ENCODE measurements around the gene CAMK1D.

Gene CAMK1D

DNA sequence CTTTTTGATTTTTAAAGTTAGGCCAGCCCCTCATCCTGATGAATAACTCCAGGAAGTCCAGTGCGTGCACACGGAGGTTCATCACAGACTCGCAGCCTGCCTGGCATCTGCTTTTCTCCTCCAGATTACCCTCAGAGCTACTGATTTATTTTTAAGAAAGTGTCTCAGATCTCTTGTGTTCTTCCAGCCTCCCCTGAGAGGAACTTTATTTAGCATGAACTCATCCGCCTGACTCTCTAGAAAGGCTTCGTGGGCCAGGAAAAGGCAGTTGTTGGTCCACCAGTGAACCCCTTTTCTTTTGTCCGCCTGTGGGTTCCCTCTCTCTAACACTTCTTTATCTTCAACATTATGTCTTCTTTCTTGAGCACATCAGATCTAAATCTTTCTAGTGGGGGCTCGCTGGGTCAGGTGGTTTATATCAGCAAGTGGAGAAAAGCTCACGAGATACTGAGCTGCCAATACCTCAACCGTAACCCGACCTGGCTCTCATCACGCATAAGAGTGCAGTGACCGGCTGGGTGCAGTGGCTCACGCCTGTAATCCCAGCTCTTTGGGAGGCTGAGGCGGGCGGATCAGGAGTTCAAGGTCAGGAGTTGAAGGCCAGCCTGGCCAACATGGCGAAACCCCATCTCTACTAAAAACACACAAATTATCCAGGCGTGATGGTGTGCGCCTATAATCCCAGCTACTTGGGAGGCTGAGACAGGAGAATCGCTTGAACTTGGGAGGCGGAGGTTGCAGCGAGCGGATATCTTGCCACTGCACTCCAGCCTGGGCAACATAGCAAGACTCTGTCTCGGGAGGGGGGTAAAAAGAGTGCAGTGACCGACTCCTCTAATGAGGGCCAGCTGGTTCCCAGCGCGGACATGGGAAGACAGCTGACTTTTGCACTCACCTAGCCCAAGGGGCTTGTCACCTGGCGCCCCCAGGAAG, 489.9 kb downstream of the CAMK1D start:
- 80 to 82% methylated on average over 27 of the region's 27 CpGs for WGBS, 2 experiments
- Histone ChIP-seq H3K4me3 (ENCODE audit: insufficient read depth, low read depth, low read length) (no peak overlapping the region), H3K9me3 (ENCODE audit: control insufficient read depth, low read length) (no peaks in the 10 kb centered on the region), H3K27me3 (ENCODE audit: control insufficient read depth, insufficient read depth, low read length, poor library complexity, severe bottlenecking) (no peaks in the 10 kb centered on the region), H3K27ac (ENCODE audit: insufficient read depth, low read depth, low read length, poor library complexity, severe bottlenecking) (no peak overlapping the region), H3K36me3 (ENCODE audit: control insufficient read depth, insufficient read depth, low read length) (no peaks in the 10 kb centered on the region), H3K4me1 (ENCODE audit: control insufficient read depth, insufficient read depth, low read length) (peaks cover 5% of the 10 kb centered on the region)

- 76 to 79% methylated on average over 9 of the region's 9 CpGs for WGBS, 2 experiments
Observed at GRCh38 chr10:12839941-12840611, 490.7 kb downstream of the CAMK1D start.

GRCh38 chr10:12841426-12841825, 492.1 kb downstream of the CAMK1D start:
- WGBS, 2 experiments: 94 to 95% methylated on average over 10 of the region's 10 CpGs
- no peak overlapping the region for H3K27ac ChIP-seq (ENCODE audit: insufficient read depth, low read depth, low read length, poor library complexity, severe bottlenecking)
- H3K9me3 ChIP-seq (ENCODE audit: control insufficient read depth, low read length): no peaks in the 10 kb centered on the region
- no peak overlapping the region for H3K4me3 ChIP-seq (ENCODE audit: insufficient read depth, low read depth, low read length)
- H3K4me1 ChIP-seq (ENCODE audit: control insufficient read depth, insufficient read depth, low read length): peaks cover 5% of the 10 kb centered on the region
- no peaks in the 10 kb centered on the region for H3K27me3 ChIP-seq (ENCODE audit: control insufficient read depth, insufficient read depth, low read length, poor library complexity, severe bottlenecking)
- H3K36me3 ChIP-seq (ENCODE audit: control insufficient read depth, insufficient read depth, low read length): no peaks in the 10 kb centered on the region

More at GRCh38 chr10:12839941-12840611, 490.7 kb downstream of the CAMK1D start:
- Histone ChIP-seq H3K36me3 (ENCODE audit: control insufficient read depth, insufficient read depth, low read length) (no peaks in the 10 kb centered on the region), H3K27ac (ENCODE audit: insufficient read depth, low read depth, low read length, poor library complexity, severe bottlenecking) (no peak overlapping the region), H3K4me3 (ENCODE audit: insufficient read depth, low read depth, low read length) (no peak overlapping the region), H3K4me1 (ENCODE audit: control insufficient read depth, insufficient read depth, low read length) (peaks cover 5% of the 10 kb centered on the region), H3K9me3 (ENCODE audit: control insufficient read depth, low read length) (no peaks in the 10 kb centered on the region), H3K27me3 (ENCODE audit: control insufficient read depth, insufficient read depth, low read length, poor library complexity, severe bottlenecking) (no peaks in the 10 kb centered on the region)

GRCh38 chr10:12841826-12842225, 492.5 kb downstream of the CAMK1D start:
- Histone ChIP-seq H3K27ac (ENCODE audit: insufficient read depth, low read depth, low read length, poor library complexity, severe bottlenecking) (no peak overlapping the region), H3K4me3 (ENCODE audit: insufficient read depth, low read depth, low read length) (no peak overlapping the region), H3K27me3 (ENCODE audit: control insufficient read depth, insufficient read depth, low read length, poor library complexity, severe bottlenecking) (no peaks in the 10 kb centered on the region), H3K9me3 (ENCODE audit: control insufficient read depth, low read length) (no peaks in the 10 kb centered on the region), H3K36me3 (ENCODE audit: control insufficient read depth, insufficient read depth, low read length) (no peaks in the 10 kb centered on the region), H3K4me1 (ENCODE audit: control insufficient read depth, insufficient read depth, low read length) (peaks cover 5% of the 10 kb centered on the region)
- WGBS, 2 experiments: 91 to 94% methylated on average over 12 to 13 of the region's 13 CpGs

GRCh38 chr10:12842310-12842709, 493.0 kb downstream of the CAMK1D start:
- WGBS, 2 experiments: 65 to 69% methylated on average over 6 of the region's 6 CpGs
- Histone ChIP-seq H3K36me3 (ENCODE audit: control insufficient read depth, insufficient read depth, low read length) (no peaks in the 10 kb centered on the region), H3K4me3 (ENCODE audit: insufficient read depth, low read depth, low read length) (no peak overlapping the region), H3K4me1 (ENCODE audit: control insufficient read depth, insufficient read depth, low read length) (peaks cover 5% of the 10 kb centered on the region), H3K27ac (ENCODE audit: insufficient read depth, low read depth, low read length, poor library complexity, severe bottlenecking) (no peak overlapping the region), H3K27me3 (ENCODE audit: control insufficient read depth, insufficient read depth, low read length, poor library complexity, severe bottlenecking) (no peaks in the 10 kb centered on the region), H3K9me3 (ENCODE audit: control insufficient read depth, low read length) (no peaks in the 10 kb centered on the region)

GRCh38 chr10:12843296-12843945, 494.1 kb downstream of the CAMK1D start:
- WGBS, 2 experiments: 91 to 92% methylated on average over 12 of the region's 12 CpGs
- no peaks in the 10 kb centered on the region for H3K27me3 ChIP-seq (ENCODE audit: control insufficient read depth, insufficient read depth, low read length, poor library complexity, severe bottlenecking)
- no peaks in the 10 kb centered on the region for H3K36me3 ChIP-seq (ENCODE audit: control insufficient read depth, insufficient read depth, low read length)
- H3K27ac ChIP-seq (ENCODE audit: insufficient read depth, low read depth, low read length, poor library complexity, severe bottlenecking): no peak overlapping the region
- no peak overlapping the region for H3K4me3 ChIP-seq (ENCODE audit: insufficient read depth, low read depth, low read length)
- H3K4me1 ChIP-seq (ENCODE audit: control insufficient read depth, insufficient read depth, low read length): peaks cover 5% of the 10 kb centered on the region
- H3K9me3 ChIP-seq (ENCODE audit: control insufficient read depth, low read length): no peaks in the 10 kb centered on the region

GRCh38 chr10:12844811-12845483, 495.6 kb downstream of the CAMK1D start:
- H3K27ac ChIP-seq (ENCODE audit: insufficient read depth, low read depth, low read length, poor library complexity, severe bottlenecking): no peak overlapping the region
- 88 to 91% methylated on average over 11 of the region's 11 CpGs for WGBS, 2 experiments
- H3K4me3 ChIP-seq (ENCODE audit: insufficient read depth, low read depth, low read length): no peak overlapping the region

DNA sequence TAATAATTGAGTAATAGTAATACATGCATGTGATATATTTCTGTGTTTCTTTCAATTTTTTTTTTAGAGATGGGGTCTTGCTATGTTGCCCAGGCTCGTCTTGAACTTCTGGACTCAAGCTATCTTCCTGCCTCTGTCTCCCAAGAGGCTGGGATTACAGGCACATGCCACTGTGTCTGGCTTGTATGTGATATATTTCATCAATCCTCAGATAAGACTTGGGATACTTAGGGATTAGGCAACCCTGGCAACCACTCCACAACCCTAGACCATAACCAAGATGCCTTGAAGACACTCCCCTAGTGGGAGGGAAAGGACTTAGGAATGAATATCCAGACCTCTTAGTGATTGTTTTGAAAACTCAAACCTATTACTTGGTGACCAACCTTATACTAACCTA, 497.4 kb downstream of the CAMK1D start:
- Histone ChIP-seq H3K27ac (ENCODE audit: insufficient read depth, low read depth, low read length, poor library complexity, severe bottlenecking) (no peak overlapping the region), H3K9me3 (ENCODE audit: control insufficient read depth, low read length) (no peaks in the 10 kb centered on the region), H3K36me3 (ENCODE audit: control insufficient read depth, insufficient read depth, low read length) (no peaks in the 10 kb centered on the region), H3K4me3 (ENCODE audit: insufficient read depth, low read depth, low read length) (no peak overlapping the region), H3K4me1 (ENCODE audit: control insufficient read depth, insufficient read depth, low read length) (no peaks in the 10 kb centered on the region), H3K27me3 (ENCODE audit: control insufficient read depth, insufficient read depth, low read length, poor library complexity, severe bottlenecking) (no peaks in the 10 kb centered on the region)
- 0% methylated on average over 1 of the region's 1 CpG for WGBS, 2 experiments

More at GRCh38 chr10:12844811-12845483, 495.6 kb downstream of the CAMK1D start:
- Histone ChIP-seq H3K9me3 (ENCODE audit: control insufficient read depth, low read length) (no peaks in the 10 kb centered on the region), H3K27me3 (ENCODE audit: control insufficient read depth, insufficient read depth, low read length, poor library complexity, severe bottlenecking) (no peaks in the 10 kb centered on the region), H3K36me3 (ENCODE audit: control insufficient read depth, insufficient read depth, low read length) (no peaks in the 10 kb centered on the region), H3K4me1 (ENCODE audit: control insufficient read depth, insufficient read depth, low read length) (peaks cover 4% of the 10 kb centered on the region)

- 71 to 73% methylated on average over 14 of the region's 14 CpGs for whole genome bisulfite sequencing, 2 experiments
- no peak overlapping the region for H3K27ac ChIP-seq (ENCODE audit: insufficient read depth, low read depth, low read length, poor library complexity, severe bottlenecking)
Observed at GRCh38 chr10:12847361-12847975, 498.1 kb downstream of the CAMK1D start.

More at GRCh38 chr10:12847361-12847975, 498.1 kb downstream of the CAMK1D start:
- Histone ChIP-seq H3K27me3 (ENCODE audit: control insufficient read depth, insufficient read depth, low read length, poor library complexity, severe bottlenecking) (no peaks in the 10 kb centered on the region), H3K36me3 (ENCODE audit: control insufficient read depth, insufficient read depth, low read length) (no peaks in the 10 kb centered on the region), H3K9me3 (ENCODE audit: control insufficient read depth, low read length) (no peaks in the 10 kb centered on the region), H3K4me3 (ENCODE audit: insufficient read depth, low read depth, low read length) (no peak overlapping the region), H3K4me1 (ENCODE audit: control insufficient read depth, insufficient read depth, low read length) (no peaks in the 10 kb centered on the region)
